GM21825 (cell line): Measurements from ENCODE around the gene APOL6.

Experiments
- ATAC-seq: cut with Tn5 transposase; IDR thresholded peaks from one replicate; pipeline ENCODE4 v1.9.1; 2021; ENCODE audit warnings: mild to moderate bottlenecking, moderate library complexity; ENCODE audit not compliant: unreplicated experiment

APOL6 gene

GRCh38 chr22:35711336-35711735 is 63.1 kb downstream of the APOL6 start:
- ATAC-seq: no peak

- ATAC-seq: no peak
These were observed 64.4 kb downstream of the APOL6 start for GRCh38 chr22:35712672-35713071.

GRCh38 chr22:35717572-35717971 is 69.3 kb downstream of the APOL6 start, which contains the start of gene APOL5:
TSS of gene APOL5 (plus strand) at chr22:35717872. CDS start at chr22:35717872, 0 bp downstream.
- ATAC-seq: no peak
